Right atrium auricular region (tissue), 2 donors: ENCODE results near the gene OR5K2. TPM values are rescaled to one million over a fixed set of nuclear protein-coding genes. Genes with fewer than 3 reads are reported as not detected.

Experiments used
- DNase-seq: peaks from one replicate; pipeline ENCODE4 v3.0.0-alpha.2; 2019; ENCODE audit warnings: low spot score
- H3K27ac ChIP-seq, 2 donors: fragments of 200-600 bp; sonication (generic); 1 replicate in 1 of 2; 2 replicates in 1 of 2; pipeline ENCODE4 v1.5.1; 2016 to 2019
- H3K27me3 ChIP-seq, 2 donors: fragments of 200-600 bp; sonication (generic); one replicate each; pipeline versions ENCODE4 v1.5.1 to v1.6.0; 2017 to 2019
- H3K36me3 ChIP-seq: fragments of 200-600 bp; sonication (generic); one replicate; pipeline ENCODE4 v1.5.1; 2016
- H3K4me1 ChIP-seq, 2 donors: fragments of 200-600 bp; sonication (generic); one replicate each; pipeline versions ENCODE4 v1.5.1 to v1.6.0; 2017 to 2019
- H3K4me3 ChIP-seq, 2 donors: fragments of 200-600 bp; sonication (generic); 1 replicate in 1 of 2; 2 replicates in 1 of 2; pipeline ENCODE4 v1.5.1; 2017 to 2019; ENCODE audit warnings: mild to moderate bottlenecking in 1 of 2, moderate library complexity in 1 of 2
- H3K9me3 ChIP-seq, 2 donors: fragments of 200-600 bp; sonication (generic); one replicate each; pipeline ENCODE4 v1.5.1; 2019
- total RNA-seq, 2 donors: library from RNA; depleted of rRNA; stranded (reverse); fragments of >200 nt; gene quantifications; one replicate each; pipeline ENCODE4 v1.1.0, GENCODE V29; 2016
- TF ChIP-seq, protein P1 (sequence below), 2 donors: fragments of 200-600 bp; sonication (generic); IDR thresholded peaks; one replicate each; pipeline ENCODE4 v1.5.1; 2019; ENCODE audit warnings: antibody characterized with exemption in 2 of 2

The OR5K2 gene
- total RNA-seq, 2 donors from 2014 or later: not detected

DNA sequence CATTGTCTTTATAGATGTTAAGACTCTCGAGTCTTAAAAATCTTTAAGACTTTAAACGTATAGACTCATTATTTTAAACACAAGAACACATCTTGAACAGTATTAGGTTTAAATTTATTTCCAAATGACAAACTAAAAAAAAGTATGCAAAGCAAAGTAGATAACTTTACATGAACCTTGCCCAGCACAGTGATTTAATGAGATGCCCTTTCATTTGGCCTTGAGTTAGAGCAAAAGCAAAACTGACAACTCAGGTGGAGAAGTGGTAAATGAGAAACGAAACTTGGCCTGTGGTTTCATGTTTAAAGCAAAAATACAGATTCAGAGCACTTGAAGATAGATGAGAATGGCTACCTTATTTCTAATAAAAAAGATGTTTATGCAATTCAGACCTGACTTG lies 42.9 kb downstream of the OR5K2 start:
- H3K36me3 ChIP-seq: no peaks in the 10 kb centered on the region
- DNase-seq: no peak
- no peak overlapping the region for H3K4me3 ChIP-seq
- H3K4me1 ChIP-seq: no peaks in the 10 kb centered on the region
- no peaks in the 10 kb centered on the region for H3K9me3 ChIP-seq
- TF ChIP-seq, protein P1, sequence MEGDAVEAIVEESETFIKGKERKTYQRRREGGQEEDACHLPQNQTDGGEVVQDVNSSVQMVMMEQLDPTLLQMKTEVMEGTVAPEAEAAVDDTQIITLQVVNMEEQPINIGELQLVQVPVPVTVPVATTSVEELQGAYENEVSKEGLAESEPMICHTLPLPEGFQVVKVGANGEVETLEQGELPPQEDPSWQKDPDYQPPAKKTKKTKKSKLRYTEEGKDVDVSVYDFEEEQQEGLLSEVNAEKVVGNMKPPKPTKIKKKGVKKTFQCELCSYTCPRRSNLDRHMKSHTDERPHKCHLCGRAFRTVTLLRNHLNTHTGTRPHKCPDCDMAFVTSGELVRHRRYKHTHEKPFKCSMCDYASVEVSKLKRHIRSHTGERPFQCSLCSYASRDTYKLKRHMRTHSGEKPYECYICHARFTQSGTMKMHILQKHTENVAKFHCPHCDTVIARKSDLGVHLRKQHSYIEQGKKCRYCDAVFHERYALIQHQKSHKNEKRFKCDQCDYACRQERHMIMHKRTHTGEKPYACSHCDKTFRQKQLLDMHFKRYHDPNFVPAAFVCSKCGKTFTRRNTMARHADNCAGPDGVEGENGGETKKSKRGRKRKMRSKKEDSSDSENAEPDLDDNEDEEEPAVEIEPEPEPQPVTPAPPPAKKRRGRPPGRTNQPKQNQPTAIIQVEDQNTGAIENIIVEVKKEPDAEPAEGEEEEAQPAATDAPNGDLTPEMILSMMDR (IDR thresholded peaks at IDR 0.05): no peak
- H3K27ac ChIP-seq: no peak overlapping the region
- no peaks in the 10 kb centered on the region for H3K27me3 ChIP-seq

DNA sequence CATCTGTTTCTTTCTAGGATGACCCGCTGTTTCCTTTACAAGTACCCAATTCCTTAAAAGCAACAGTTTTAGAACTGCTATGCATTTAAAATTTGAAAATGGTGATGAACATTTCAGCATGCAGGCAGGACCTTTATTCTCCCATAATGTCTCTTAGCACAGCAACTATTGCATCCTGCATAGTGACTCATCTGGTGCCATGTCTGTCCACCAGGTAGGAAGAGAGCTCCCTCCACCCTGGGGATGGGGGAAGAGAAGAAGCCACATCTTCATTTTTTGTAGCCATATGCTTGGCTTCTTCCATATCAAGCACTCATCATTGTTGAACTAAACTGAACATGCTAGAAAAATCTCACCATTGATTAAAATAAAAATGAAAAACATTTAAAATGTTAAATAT lies 44.2 kb downstream of the OR5K2 start:
- H3K27ac ChIP-seq: no peak overlapping the region
- H3K27me3 ChIP-seq: no peaks in the 10 kb centered on the region
- no peaks in the 10 kb centered on the region for H3K36me3 ChIP-seq
- TF ChIP-seq, protein P1 (IDR thresholded peaks at IDR 0.05): no peak
- H3K9me3 ChIP-seq: no peaks in the 10 kb centered on the region
- no peak overlapping the region for H3K4me3 ChIP-seq
- H3K4me1 ChIP-seq: no peaks in the 10 kb centered on the region
- DNase-seq: no peak

DNA sequence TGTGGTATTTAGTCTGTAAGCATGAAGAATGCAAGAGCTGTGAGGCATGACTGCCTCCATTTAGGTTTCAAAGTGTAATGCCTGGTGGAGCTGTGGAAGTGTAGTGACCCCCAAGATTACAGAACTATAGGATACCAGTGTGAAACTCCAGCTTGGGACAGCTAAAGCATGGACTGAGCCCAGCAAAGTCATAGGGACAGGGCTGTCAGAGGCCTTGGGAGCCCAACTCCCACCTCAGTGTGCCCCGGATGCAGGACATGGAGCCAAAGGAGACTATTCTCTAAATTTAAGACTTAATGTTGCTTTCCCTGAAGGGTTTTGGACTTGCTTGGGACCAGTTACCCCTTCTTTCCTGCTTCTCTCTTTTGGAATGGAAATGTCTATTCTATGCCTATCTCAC lies 45.1 kb downstream of the OR5K2 start:
- no peak overlapping the region for H3K4me3 ChIP-seq
- TF ChIP-seq, protein P1 (IDR thresholded peaks at IDR 0.05): no peak
- no peak for DNase-seq

DNA sequence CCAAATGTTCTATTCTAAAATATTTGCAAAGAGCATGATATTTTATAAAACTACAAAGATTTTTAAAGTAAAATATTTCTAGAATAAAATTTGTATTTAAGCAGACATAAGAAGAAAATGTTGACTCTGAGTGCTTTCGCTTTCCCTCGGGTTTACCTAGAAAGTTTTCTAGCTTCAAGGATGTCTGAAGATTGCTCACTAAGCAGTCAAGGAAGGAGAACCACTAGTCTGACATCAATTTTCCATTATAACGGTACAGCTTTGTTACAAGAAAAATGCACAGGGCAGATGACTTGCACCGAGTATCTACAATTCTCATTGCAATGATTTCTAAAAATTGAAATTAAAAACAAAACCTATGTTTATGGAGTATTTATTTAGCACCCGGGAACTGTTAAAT lies 48.5 kb downstream of the OR5K2 start:
- TF ChIP-seq, protein P1 (IDR thresholded peaks at IDR 0.05): no peak
- Histone ChIP-seq H3K4me3 (no peak overlapping the region), H3K4me1 (no peaks in the 10 kb centered on the region), H3K9me3 (no peaks in the 10 kb centered on the region), H3K36me3 (no peaks in the 10 kb centered on the region), H3K27ac (no peak overlapping the region), H3K27me3 (no peaks in the 10 kb centered on the region)
- DNase-seq: no peak

More for the DNA sequence above, 45.1 kb downstream of the OR5K2 start:
- Histone ChIP-seq H3K9me3 (no peaks in the 10 kb centered on the region), H3K27ac (no peak overlapping the region), H3K27me3 (no peaks in the 10 kb centered on the region), H3K4me1 (no peaks in the 10 kb centered on the region), H3K36me3 (no peaks in the 10 kb centered on the region)

Other genes starting within 250 kb of the OR5K2 start
- gene OR5H6, start 233.4 kb upstream of the OR5K2 start, total RNA-seq: not detected
- not detected for gene OR5H2, start 215.2 kb upstream of the OR5K2 start, total RNA-seq
- not detected for gene OR5K4, start 143.8 kb upstream of the OR5K2 start, total RNA-seq
- not detected for gene OR5K3, start 107.0 kb upstream of the OR5K2 start, total RNA-seq
- not detected for gene OR5K1, start 34.5 kb upstream of the OR5K2 start, total RNA-seq
- gene CLDND1, start 25.2 kb downstream of the OR5K2 start, total RNA-seq: 100 to 1,000 TPM; 138 to 152 TPM
- gene GPR15, start 34.3 kb downstream of the OR5K2 start, total RNA-seq: not detected
- 1 to 10 TPM; 7.8 to 9.1 TPM for gene CPOX, start 95.9 kb downstream of the OR5K2 start, total RNA-seq